Measurements from ENCODE around the gene STBD1.

DNA sequence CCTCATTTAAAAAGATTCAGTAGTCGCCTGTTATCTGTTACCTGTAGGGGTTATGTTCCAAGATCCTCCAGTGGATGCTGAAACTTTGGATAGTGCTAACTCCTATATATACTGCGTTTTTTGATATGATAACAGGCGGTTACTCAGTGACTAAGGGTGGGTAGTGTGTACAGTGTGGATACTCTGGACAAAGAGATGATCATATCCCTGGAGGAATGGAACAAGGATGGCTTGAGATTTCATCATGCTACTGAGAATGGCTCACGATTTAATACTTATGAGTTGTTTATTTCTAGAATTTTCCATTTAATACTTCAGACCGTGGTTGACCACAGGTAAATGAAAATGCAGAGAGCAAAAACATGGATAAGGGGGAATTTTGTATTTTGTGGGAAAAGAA lies 33.5 kb upstream of the STBD1 start:
- TF ChIP-seq, protein P1, sequence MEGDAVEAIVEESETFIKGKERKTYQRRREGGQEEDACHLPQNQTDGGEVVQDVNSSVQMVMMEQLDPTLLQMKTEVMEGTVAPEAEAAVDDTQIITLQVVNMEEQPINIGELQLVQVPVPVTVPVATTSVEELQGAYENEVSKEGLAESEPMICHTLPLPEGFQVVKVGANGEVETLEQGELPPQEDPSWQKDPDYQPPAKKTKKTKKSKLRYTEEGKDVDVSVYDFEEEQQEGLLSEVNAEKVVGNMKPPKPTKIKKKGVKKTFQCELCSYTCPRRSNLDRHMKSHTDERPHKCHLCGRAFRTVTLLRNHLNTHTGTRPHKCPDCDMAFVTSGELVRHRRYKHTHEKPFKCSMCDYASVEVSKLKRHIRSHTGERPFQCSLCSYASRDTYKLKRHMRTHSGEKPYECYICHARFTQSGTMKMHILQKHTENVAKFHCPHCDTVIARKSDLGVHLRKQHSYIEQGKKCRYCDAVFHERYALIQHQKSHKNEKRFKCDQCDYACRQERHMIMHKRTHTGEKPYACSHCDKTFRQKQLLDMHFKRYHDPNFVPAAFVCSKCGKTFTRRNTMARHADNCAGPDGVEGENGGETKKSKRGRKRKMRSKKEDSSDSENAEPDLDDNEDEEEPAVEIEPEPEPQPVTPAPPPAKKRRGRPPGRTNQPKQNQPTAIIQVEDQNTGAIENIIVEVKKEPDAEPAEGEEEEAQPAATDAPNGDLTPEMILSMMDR (IDR thresholded peaks at IDR 0.05) = no peak
- no peak for TF ChIP-seq EP300 (IDR thresholded peaks at IDR 0.05)
- TF ChIP-seq POLR2A (IDR thresholded peaks at IDR 0.05; ENCODE audit: low read depth) = no peak
- TF ChIP-seq POLR2AphosphoS5 (IDR thresholded peaks at IDR 0.05) = no peak
